Measurements from ENCODE around the gene MZT2B.
"Not testable (repeated sequence)": the region's sequence is repeated elsewhere in the genome, so short reads cannot be mapped to it uniquely, and the experiment has no call there.

Gene MZT2B

DNA sequence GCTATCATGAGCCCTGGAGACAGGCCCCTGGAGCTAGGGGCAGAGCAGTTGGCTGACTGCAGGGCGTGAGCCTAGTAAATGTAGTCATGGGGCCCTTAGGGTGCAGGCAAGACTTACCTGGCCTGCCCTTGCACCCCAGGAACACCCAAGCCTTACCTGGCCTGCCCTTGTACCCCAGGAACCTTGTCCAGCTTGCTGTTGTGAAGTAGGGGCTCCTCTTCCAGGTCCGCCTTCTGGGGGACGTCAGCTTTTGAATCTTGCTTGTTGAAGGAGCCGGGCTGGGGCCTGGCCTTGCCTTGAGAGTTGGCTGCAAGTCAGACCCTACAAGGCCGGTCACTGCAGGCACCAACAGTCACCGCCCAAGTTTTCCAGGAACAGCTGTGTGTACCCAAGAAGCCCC is 41.1 kb upstream of the MZT2B start:
- not testable (repeated sequence) for ATAC-seq

DNA sequence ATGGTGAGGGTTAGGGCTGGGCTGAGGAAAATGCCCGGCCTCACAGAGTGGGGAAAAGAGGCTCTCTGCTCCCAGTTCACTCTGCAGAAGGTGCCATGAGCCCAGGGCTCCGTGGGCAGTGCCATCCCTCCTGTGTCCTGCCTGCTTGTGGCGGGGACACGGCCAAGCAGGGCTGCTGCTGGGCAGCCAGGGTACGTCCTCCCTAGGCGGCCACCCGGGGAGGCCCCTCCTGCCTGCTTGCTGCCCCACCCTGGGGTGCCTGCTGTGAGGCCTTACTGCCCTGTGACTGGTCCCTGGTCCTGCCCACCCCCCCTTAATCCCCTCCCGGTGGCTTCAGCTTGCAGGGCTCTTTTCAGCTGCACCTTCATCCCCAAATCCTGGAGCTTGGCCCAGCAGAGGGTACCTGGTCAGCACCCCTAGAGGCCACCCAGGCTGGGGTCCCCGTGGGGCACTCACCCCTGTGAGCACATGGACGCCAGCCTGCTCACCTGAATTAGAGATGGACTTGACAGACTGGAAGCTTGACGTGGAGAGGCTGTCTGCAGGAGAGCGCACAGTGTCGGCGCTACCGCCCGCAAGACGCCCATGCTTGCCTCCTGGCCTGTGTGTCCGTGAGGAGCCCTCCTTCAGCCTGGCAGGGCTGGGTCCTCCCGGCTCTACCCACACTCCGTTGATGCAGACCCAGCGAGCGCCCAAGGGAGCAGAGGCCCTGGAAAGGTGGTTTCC is 40.3 kb upstream of the MZT2B start:
- ATAC-seq, result not testable (repeated sequence)

GRCh38 chr2:130142396-130143265 is 39.4 kb upstream of the MZT2B start:
- not testable (repeated sequence) for ATAC-seq

GRCh38 chr2:130143266-130144039 is 38.6 kb upstream of the MZT2B start:
- not testable (repeated sequence) for ATAC-seq

DNA sequence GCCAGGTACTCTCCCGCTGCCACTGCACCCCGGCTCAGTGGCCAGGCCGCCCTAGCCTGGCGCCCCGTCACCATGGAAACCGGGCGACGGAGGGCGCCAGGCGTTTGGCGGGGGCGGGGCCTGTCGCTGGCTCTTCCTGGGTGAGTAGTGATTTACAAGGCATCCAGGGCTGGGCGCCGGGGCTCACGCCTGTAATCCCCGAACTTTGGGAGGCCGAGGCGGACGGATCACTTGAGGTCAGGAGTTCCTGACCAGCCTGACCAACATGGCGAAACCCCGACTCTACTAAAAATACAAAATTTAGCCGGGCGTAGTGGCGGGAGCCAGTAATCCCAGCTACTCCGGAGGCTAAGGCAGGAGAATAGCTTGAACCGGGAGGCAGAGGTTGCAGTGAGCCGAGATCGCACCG is 37.1 kb upstream of the MZT2B start, which contains the start of gene CCDC74B:
CCDC74B (minus strand) TSS at position 107 of the 409 bp plus-strand sequence. CDS start 116 bp downstream, outside the sequence.
- ATAC-seq, result peak; percentile 88

- ATAC-seq, result not testable (repeated sequence)
Measured at GRCh38 chr2:130148515-130148914, 33.5 kb upstream of the MZT2B start.

GRCh38 chr2:130150181-130151144 is 31.6 kb upstream of the MZT2B start:
- TF ChIP-seq ZC3H10 (CRISPR knock-in tag; IDR thresholded peaks at IDR 0.05), result no peak
- no peak for TF ChIP-seq TOX (CRISPR knock-in tag; IDR thresholded peaks at IDR 0.05; ENCODE audit: borderline replicate concordance)
- no peak for TF ChIP-seq CSRNP3 (CRISPR knock-in tag; IDR thresholded peaks at IDR 0.05)
- TF ChIP-seq TCF4 (CRISPR knock-in tag; IDR thresholded peaks at IDR 0.05; ENCODE audit: borderline replicate concordance), result no peak
- TF ChIP-seq, protein P1, sequence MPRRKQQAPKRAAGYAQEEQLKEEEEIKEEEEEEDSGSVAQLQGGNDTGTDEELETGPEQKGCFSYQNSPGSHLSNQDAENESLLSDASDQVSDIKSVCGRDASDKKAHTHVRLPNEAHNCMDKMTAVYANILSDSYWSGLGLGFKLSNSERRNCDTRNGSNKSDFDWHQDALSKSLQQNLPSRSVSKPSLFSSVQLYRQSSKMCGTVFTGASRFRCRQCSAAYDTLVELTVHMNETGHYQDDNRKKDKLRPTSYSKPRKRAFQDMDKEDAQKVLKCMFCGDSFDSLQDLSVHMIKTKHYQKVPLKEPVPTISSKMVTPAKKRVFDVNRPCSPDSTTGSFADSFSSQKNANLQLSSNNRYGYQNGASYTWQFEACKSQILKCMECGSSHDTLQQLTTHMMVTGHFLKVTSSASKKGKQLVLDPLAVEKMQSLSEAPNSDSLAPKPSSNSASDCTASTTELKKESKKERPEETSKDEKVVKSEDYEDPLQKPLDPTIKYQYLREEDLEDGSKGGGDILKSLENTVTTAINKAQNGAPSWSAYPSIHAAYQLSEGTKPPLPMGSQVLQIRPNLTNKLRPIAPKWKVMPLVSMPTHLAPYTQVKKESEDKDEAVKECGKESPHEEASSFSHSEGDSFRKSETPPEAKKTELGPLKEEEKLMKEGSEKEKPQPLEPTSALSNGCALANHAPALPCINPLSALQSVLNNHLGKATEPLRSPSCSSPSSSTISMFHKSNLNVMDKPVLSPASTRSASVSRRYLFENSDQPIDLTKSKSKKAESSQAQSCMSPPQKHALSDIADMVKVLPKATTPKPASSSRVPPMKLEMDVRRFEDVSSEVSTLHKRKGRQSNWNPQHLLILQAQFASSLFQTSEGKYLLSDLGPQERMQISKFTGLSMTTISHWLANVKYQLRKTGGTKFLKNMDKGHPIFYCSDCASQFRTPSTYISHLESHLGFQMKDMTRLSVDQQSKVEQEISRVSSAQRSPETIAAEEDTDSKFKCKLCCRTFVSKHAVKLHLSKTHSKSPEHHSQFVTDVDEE (CRISPR knock-in tag; IDR thresholded peaks at IDR 0.05), result no peak
- no peak for TF ChIP-seq OSR1 (CRISPR knock-in tag; IDR thresholded peaks at IDR 0.05)
- TF ChIP-seq ISL1 (CRISPR knock-in tag; IDR thresholded peaks at IDR 0.05), result no peak
- TF ChIP-seq BACH2 (CRISPR knock-in tag; IDR thresholded peaks at IDR 0.05; ENCODE audit: borderline replicate concordance), result no peak
- TF ChIP-seq CSDC2 (CRISPR knock-in tag; IDR thresholded peaks at IDR 0.05), result no peak
- no peak for TF ChIP-seq ARNTL (CRISPR knock-in tag; IDR thresholded peaks at IDR 0.05; ENCODE audit: borderline replicate concordance, low read depth)
- TF ChIP-seq GLIS3 (CRISPR knock-in tag; IDR thresholded peaks at IDR 0.05), result no peak
- no peak for TF ChIP-seq RARB (CRISPR knock-in tag; IDR thresholded peaks at IDR 0.05)
- TF ChIP-seq SNAI2 (CRISPR knock-in tag; IDR thresholded peaks at IDR 0.05), result no peak
- TF ChIP-seq ZNF70 (CRISPR knock-in tag; IDR thresholded peaks at IDR 0.05), result no peak
- TF ChIP-seq, protein P2, sequence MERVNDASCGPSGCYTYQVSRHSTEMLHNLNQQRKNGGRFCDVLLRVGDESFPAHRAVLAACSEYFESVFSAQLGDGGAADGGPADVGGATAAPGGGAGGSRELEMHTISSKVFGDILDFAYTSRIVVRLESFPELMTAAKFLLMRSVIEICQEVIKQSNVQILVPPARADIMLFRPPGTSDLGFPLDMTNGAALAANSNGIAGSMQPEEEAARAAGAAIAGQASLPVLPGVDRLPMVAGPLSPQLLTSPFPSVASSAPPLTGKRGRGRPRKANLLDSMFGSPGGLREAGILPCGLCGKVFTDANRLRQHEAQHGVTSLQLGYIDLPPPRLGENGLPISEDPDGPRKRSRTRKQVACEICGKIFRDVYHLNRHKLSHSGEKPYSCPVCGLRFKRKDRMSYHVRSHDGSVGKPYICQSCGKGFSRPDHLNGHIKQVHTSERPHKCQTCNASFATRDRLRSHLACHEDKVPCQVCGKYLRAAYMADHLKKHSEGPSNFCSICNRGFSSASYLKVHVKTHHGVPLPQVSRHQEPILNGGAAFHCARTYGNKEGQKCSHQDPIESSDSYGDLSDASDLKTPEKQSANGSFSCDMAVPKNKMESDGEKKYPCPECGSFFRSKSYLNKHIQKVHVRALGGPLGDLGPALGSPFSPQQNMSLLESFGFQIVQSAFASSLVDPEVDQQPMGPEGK (CRISPR knock-in tag; IDR thresholded peaks at IDR 0.05; ENCODE audit: borderline replicate concordance), result no peak
- TF ChIP-seq, protein P3, sequence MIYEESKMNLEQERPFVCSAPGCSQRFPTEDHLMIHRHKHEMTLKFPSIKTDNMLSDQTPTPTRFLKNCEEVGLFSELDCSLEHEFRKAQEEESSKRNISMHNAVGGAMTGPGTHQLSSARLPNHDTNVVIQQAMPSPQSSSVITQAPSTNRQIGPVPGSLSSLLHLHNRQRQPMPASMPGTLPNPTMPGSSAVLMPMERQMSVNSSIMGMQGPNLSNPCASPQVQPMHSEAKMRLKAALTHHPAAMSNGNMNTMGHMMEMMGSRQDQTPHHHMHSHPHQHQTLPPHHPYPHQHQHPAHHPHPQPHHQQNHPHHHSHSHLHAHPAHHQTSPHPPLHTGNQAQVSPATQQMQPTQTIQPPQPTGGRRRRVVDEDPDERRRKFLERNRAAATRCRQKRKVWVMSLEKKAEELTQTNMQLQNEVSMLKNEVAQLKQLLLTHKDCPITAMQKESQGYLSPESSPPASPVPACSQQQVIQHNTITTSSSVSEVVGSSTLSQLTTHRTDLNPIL (CRISPR knock-in tag; IDR thresholded peaks at IDR 0.05; ENCODE audit: low read depth), result no peak
- no peak for TF ChIP-seq ZNF8 (CRISPR knock-in tag; IDR thresholded peaks at IDR 0.05)
- TF ChIP-seq ESRRG (CRISPR knock-in tag; IDR thresholded peaks at IDR 0.05), result no peak
- no peak for ATAC-seq

DNA sequence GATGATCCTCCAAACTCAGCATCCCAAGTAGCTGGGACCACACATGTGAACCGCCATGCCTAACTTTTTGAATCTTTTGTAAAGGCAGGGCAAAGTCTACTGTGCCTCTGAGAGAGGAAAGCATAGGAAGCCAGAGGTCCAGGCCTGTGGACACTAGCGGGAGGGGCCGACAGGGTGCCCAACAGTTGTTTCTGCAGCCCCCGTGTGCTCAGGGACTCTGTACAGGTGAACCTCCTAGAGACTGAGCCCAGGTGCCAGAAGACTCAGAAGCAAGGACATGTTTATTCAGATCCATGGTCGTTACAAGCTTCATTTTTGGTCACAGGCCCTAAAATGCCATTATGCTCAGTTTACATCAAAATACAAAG is 30.9 kb upstream of the MZT2B start:
- not testable (repeated sequence) for ATAC-seq

Measured in SK-N-SH treated with all-trans-retinoic acid at 6 μM for 48 hours (cell line).